Hematopoietic multipotent progenitor cell treated with erythropoietin and hydrocortisone succinate and interleukin-3 and kit ligand, for 4 days (in vitro differentiated cells): ENCODE measurements around the gene REEP1.

Experiments
- DNase-seq: peaks from one replicate; pipeline ENCODE4 v3.0.0-alpha.2; 2015

Gene REEP1

GRCh38 chr2:86185517-86186212, 151.8 kb downstream of the REEP1 start:
- DNase-seq: no peak

GRCh38 chr2:86176597-86176996, 160.8 kb downstream of the REEP1 start:
- no peak for DNase-seq

GRCh38 chr2:86175828-86176227, 161.6 kb downstream of the REEP1 start:
- DNase-seq: no peak

GRCh38 chr2:86174445-86174844, 163.0 kb downstream of the REEP1 start:
- DNase-seq: no peak

GRCh38 chr2:86172610-86173009, 164.8 kb downstream of the REEP1 start:
- no peak for DNase-seq

- no peak for DNase-seq
Observed at GRCh38 chr2:86171295-86171694, 166.1 kb downstream of the REEP1 start.

- DNase-seq: no peak
Observed at GRCh38 chr2:86170449-86170848, 167.0 kb downstream of the REEP1 start.
